ENCODE results near the gene EMILIN3. TPM values are rescaled to one million over a fixed set of nuclear protein-coding genes. Genes with fewer than 3 reads are reported as not detected.

The EMILIN3 gene
- total and polyA plus RNA-seq, 2 donors (not counting 3 experiments of a cell fraction or from before 2014, with no cell fraction given), result 0.15 TPM; not detected in 1

DNA sequence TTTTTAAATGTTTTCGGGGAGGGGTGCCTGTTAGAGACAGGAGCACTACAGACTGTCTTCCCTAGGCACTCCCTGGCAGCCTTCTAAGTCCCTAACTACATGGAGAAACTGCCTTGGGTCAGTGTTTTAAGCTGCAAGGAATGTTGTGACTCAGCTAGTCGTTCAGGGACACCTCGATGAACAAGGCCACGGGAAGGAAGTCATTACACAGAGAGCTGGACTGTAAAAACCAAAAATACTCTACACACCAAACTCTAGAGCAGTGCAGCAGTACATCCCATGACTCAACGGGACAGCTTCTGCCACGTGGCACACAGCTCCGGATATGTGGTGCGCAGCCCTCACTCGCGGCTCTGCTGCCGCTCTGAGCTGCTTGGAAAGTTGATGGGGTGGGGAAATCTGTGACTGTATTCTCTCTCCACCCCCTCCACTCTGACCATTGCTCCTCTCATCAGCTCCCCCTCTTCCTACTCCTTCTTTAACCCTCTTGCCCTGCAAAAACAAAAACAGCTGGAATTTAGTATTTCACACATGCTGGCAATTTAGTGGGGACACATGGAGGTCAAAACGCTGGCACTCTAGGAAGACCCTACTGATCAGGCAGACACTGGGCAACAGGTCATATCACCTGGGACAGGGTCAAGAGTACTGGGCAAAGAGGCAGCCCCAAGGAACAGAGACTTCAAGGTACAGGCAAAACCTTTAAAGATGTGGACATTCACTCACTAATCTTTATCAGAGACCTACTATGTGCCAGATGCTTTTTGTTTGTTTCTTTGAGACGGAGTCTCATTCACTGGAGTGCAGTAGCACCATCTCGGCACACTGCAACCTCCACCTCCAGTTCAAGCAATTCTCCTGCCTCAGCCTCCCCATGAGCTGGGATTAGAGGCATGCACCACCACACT, 36.9 kb downstream of the EMILIN3 start:
- Histone ChIP-seq H3K27ac (ENCODE audit: insufficient read depth, low read depth, low read length) (peak overlapping the region; percentile 89), H4K20me1 (replicated peaks; ENCODE audit: control insufficient read depth, extremely low read depth, insufficient read depth, low read length) (no peaks in the 10 kb centered on the region), H3K9me3 (replicated peaks; ENCODE audit: control insufficient read depth, insufficient read depth, low read length) (no peaks in the 10 kb centered on the region), H3K4me1 (ENCODE audit: control insufficient read depth, extremely low read depth, insufficient read depth, low read length) (peaks cover 20% of the 10 kb centered on the region), H3K27me3 (ENCODE audit: control insufficient read depth in 2 of 2, insufficient read depth in 2 of 2, low read length in 2 of 2) (no peaks in the 10 kb centered on the region), H3K9ac (replicated peaks; ENCODE audit: extremely low read depth, insufficient read depth, low read length) (peak overlapping the region; percentile 66), H2AFZ (ENCODE audit: low read depth, low read length) (peak overlapping the region; percentile 26), H3K4me3 (replicated peaks in 1 of 3; ENCODE audit: insufficient read depth in 1 of 3, low read depth in 1 of 3, low read length in 3 of 3) (no peak overlapping the region), H3K36me3 (ENCODE audit: control insufficient read depth in 2 of 2, extremely low read depth in 1 of 2, insufficient read depth in 2 of 2, low read length in 2 of 2) (no peaks in the 10 kb centered on the region), H3K4me2 (ENCODE audit: insufficient read depth, low read length) (peak overlapping the region; percentile 43), H3K9me1 (replicated peaks; ENCODE audit: control insufficient read depth, extremely low read depth, insufficient read depth, low read length) (no peaks in the 10 kb centered on the region), H3K79me2 (ENCODE audit: control insufficient read depth, insufficient read depth, low read length) (no peaks in the 10 kb centered on the region)
- TF ChIP-seq FOS (IDR thresholded peaks at IDR 0.05; ENCODE audit: borderline replicate concordance, insufficient read depth, low read length) (peak; percentile 99), GATA2 (IDR thresholded peaks at IDR 0.05; ENCODE audit: insufficient read depth, insufficient read length, low read depth, low read length) (no peak), EZH2 (IDR thresholded peaks at IDR 0.05; ENCODE audit: borderline replicate concordance, low read depth, low read length, severe bottlenecking) (no peak), POLR2A (IDR thresholded peaks at IDR 0.05; ENCODE audit: low read depth, low read length) (peak; percentile 66), JUN (IDR thresholded peaks at IDR 0.05; ENCODE audit: borderline replicate concordance, insufficient read depth, insufficient read length, low read depth) (peak; percentile 94), POLR2AphosphoS5 (IDR thresholded peaks at IDR 0.05; ENCODE audit: insufficient read depth, low read depth, low read length) (peak; percentile 97), MYC (IDR thresholded peaks at IDR 0.05; ENCODE audit: low read depth, low read length) (peak; percentile 99)
- TF ChIP-seq, protein P1, sequence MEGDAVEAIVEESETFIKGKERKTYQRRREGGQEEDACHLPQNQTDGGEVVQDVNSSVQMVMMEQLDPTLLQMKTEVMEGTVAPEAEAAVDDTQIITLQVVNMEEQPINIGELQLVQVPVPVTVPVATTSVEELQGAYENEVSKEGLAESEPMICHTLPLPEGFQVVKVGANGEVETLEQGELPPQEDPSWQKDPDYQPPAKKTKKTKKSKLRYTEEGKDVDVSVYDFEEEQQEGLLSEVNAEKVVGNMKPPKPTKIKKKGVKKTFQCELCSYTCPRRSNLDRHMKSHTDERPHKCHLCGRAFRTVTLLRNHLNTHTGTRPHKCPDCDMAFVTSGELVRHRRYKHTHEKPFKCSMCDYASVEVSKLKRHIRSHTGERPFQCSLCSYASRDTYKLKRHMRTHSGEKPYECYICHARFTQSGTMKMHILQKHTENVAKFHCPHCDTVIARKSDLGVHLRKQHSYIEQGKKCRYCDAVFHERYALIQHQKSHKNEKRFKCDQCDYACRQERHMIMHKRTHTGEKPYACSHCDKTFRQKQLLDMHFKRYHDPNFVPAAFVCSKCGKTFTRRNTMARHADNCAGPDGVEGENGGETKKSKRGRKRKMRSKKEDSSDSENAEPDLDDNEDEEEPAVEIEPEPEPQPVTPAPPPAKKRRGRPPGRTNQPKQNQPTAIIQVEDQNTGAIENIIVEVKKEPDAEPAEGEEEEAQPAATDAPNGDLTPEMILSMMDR (IDR thresholded peaks at IDR 0.05; ENCODE audit: extremely low read depth in 1 of 2, insufficient read depth in 1 of 2, low read depth in 1 of 2, low read length in 2 of 2), result no peak
- TF ChIP-seq, protein P2, sequence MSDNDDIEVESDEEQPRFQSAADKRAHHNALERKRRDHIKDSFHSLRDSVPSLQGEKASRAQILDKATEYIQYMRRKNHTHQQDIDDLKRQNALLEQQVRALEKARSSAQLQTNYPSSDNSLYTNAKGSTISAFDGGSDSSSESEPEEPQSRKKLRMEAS (IDR thresholded peaks at IDR 0.05; ENCODE audit: insufficient read depth, insufficient read length), result peak; percentile 96
- CTCF ChIA-PET, result interaction anchor here (0.6 to 3.5 kb wide), 18 partner anchors 10 to 196 kb away, joined by 3 to 26 read pairs (median 4); partner anchors contain the start of genes LPIN3 and ZHX3
- FAIRE-seq (peak; percentile 100), DNase-seq (ENCODE audit: low read depth, low spot score) (peak; percentile 94)
- POLR2A ChIA-PET, result interaction anchor here (0.5 to 1.0 kb wide), 4 partner anchors 10 to 154 kb away, joined by 3 to 6 read pairs (median 5); partner anchors contain the start of gene LPIN3
- dilution Hi-C loops (cut with MboI; ENCODE audit: extremely low pct_ligation_motif_present, low sequenced_read_pairs), result no loop called here
- intact Hi-C loops (cut with micrococcal nuclease), result loop anchor here (1.0 to 10.0 kb wide), 4 partner anchors 12 to 325 kb away; partner anchors contain the start of gene ZHX3
- TSS peak; percentile 90 for BruUV-seq (replicated peaks)
